PC-9 (cell line): ENCODE results near the gene STEAP1B. TPM values are rescaled to one million over a fixed set of nuclear protein-coding genes. Genes with fewer than 3 reads are reported as not detected.
"Not testable (repeated sequence)": the region's sequence is repeated elsewhere in the genome, so short reads cannot be mapped to it uniquely, and the experiment has no call there.

Experiments used
- BruUV-seq: library from RNA; stranded (reverse); fragments of 400-500 nt; replicated peaks from 2 replicates; lab custom pipeline; 2021; lab: Mats Ljungman, UMichigan
- CTCF ChIA-PET: fragments of 300-600 bp; sonication (Branson Sonifier 250); formaldehyde crosslinking; loops from one replicate; lab custom pipeline; 2022; ENCODE audit warnings: antibody characterized with exemption; lab: Charles Lee
- POLR2A ChIA-PET: fragments of 300-600 bp; sonication (Branson Sonifier 250); formaldehyde crosslinking; loops from one replicate; lab custom pipeline; 2022; ENCODE audit warnings: antibody characterized with exemption; ENCODE audit not compliant: unreplicated experiment; lab: Charles Lee
- DNase-seq, 2 experiments: peaks; one replicate each; pipeline versions ENCODE4 v3.0.0 to v3.0.0-alpha.2; 2015 to 2022; ENCODE audit warnings: mixed read lengths in 1 of 2
- H2AFZ ChIP-seq: fragments of 200-600 bp; sonication (generic); 2 replicates; pipeline ENCODE4 v1.8.1; 2017; ENCODE audit warnings: antibody characterized with exemption
- H3F3A ChIP-seq: fragments of 200-600 bp; sonication (generic); 2 replicates; pipeline ENCODE4 v1.8.1; 2017; ENCODE audit warnings: antibody characterized with exemption, mild to moderate bottlenecking, low read depth; ENCODE audit not compliant: insufficient read depth
- H3K27ac ChIP-seq: fragments of 200-600 bp; sonication (generic); 2 replicates; pipeline ENCODE4 v1.6.1; 2016; ENCODE audit warnings: mixed run types
- H3K27me3 ChIP-seq: fragments of 200-600 bp; sonication (generic); 2 replicates; pipeline ENCODE4 v1.6.1; 2016; ENCODE audit warnings: low read depth, mixed run types; ENCODE audit not compliant: insufficient read depth
- H3K36me3 ChIP-seq: fragments of 200-600 bp; sonication (generic); 2 replicates; pipeline ENCODE4 v1.6.1; 2016; ENCODE audit warnings: low read depth, mixed run types
- H3K4me1 ChIP-seq: fragments of 200-600 bp; sonication (generic); replicated peaks from 2 replicates; pipeline ENCODE4 v1.6.1; 2016; ENCODE audit warnings: mixed run types; ENCODE audit not compliant: insufficient read depth
- H3K4me2 ChIP-seq: fragments of 200-600 bp; sonication (generic); 2 replicates; pipeline ENCODE4 v1.6.1; 2017; ENCODE audit warnings: mixed run types
- H3K4me3 ChIP-seq: fragments of 200-600 bp; sonication (generic); 2 replicates; pipeline ENCODE4 v1.6.1; 2016; ENCODE audit warnings: mixed run types
- H3K79me2 ChIP-seq: fragments of 200-600 bp; sonication (generic); 2 replicates; pipeline ENCODE4 v1.6.1; 2017; ENCODE audit warnings: low read depth, mixed run types
- H3K9me2 ChIP-seq: fragments of 200-600 bp; sonication (generic); 2 replicates; pipeline ENCODE4 v1.8.1; 2017; ENCODE audit warnings: mild to moderate bottlenecking; ENCODE audit not compliant: insufficient read depth
- H3K9me3 ChIP-seq: fragments of 200-600 bp; sonication (generic); 2 replicates; pipeline ENCODE4 v1.8.1; 2016; ENCODE audit warnings: low read depth; ENCODE audit not compliant: insufficient read depth
- H4K20me1 ChIP-seq: fragments of 200-600 bp; sonication (generic); 2 replicates; pipeline ENCODE4 v1.8.1; 2017; ENCODE audit not compliant: insufficient read depth
- EZH2 ChIP-seq: fragments of 200-600 bp; sonication (generic); IDR thresholded peaks from 2 replicates; pipeline ENCODE4 v1.8.0; 2017; ENCODE audit warnings: antibody characterized with exemption, low read depth
- intact Hi-C: fragments of 100-400 bp; cut with micrococcal nuclease; formaldehyde crosslinking; loops from one replicate; pipeline ENCODE4 v1.10.0; 2022; ENCODE audit not compliant: unreplicated experiment
- total RNA-seq: library from RNA; stranded (reverse); gene quantifications from 2 replicates; pipeline ENCODE4 v1.2.3, GENCODE V29; 2021
- TF ChIP-seq, protein P1 (sequence below): fragments of 200-600 bp; sonication (generic); conservative IDR thresholded peaks from 2 replicates; pipeline ENCODE4 v1.6.1; 2017; ENCODE audit warnings: mixed run types, antibody characterized with exemption, mild to moderate bottlenecking, moderate library complexity

STEAP1B gene
- total RNA-seq, 1 experiment from 2014 or later = 0.35 TPM

DNA sequence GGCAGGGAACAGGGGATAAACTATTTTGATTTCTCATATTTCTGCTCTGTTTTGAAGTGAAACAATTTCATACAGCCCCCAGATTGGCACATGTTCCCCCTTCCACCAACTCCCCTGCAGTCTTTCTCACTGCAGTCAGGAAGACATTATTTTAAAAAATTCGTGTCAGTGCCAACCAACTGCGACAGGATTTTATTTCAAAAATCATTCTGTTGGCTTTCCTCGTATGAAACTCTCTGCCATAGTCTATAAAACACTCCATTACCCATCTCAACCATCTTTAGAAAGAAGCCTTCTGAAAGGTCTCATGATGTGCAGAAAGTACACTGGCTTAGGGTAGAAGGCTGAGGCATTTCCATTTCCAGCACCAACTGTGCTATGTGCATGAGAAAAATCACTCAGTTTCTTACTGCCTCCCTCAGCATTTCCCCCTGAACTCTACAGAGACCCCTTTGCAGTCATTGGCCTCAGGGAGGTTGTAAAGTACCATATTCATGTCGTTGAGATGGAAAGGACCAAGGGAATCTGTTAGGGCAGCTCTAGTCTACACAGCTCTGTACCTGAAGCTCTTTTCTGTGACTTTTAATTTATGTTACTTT, 46.9 kb downstream of the STEAP1B start:
- no peak overlapping the region for H2AFZ ChIP-seq
- H3K4me3 ChIP-seq = no peak overlapping the region
- intact Hi-C loops = loop anchor here (1.0 to 5.0 kb wide), 2 partner anchors 221 to 343 kb away; no protein-coding TSS in a partner anchor
- no peaks in the 10 kb centered on the region for H3K79me2 ChIP-seq
- ChIA-PET POLR2A (no interaction called here), CTCF (interaction anchor here (0.6 kb wide), 2 partner anchors 184 to 585 kb away, joined by 6 to 7 read pairs; no protein-coding TSS in a partner anchor)
- TF ChIP-seq EZH2 = no peak
- TF ChIP-seq, protein P1, sequence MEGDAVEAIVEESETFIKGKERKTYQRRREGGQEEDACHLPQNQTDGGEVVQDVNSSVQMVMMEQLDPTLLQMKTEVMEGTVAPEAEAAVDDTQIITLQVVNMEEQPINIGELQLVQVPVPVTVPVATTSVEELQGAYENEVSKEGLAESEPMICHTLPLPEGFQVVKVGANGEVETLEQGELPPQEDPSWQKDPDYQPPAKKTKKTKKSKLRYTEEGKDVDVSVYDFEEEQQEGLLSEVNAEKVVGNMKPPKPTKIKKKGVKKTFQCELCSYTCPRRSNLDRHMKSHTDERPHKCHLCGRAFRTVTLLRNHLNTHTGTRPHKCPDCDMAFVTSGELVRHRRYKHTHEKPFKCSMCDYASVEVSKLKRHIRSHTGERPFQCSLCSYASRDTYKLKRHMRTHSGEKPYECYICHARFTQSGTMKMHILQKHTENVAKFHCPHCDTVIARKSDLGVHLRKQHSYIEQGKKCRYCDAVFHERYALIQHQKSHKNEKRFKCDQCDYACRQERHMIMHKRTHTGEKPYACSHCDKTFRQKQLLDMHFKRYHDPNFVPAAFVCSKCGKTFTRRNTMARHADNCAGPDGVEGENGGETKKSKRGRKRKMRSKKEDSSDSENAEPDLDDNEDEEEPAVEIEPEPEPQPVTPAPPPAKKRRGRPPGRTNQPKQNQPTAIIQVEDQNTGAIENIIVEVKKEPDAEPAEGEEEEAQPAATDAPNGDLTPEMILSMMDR = no peak
- BruUV-seq = no TSS peak
- H3K4me2 ChIP-seq = no peak overlapping the region
- no peak for DNase-seq
- H4K20me1 ChIP-seq = no peaks in the 10 kb centered on the region
- H3K27me3 ChIP-seq = no peaks in the 10 kb centered on the region
- no peaks in the 10 kb centered on the region for H3K4me1 ChIP-seq
- no peaks in the 10 kb centered on the region for H3F3A ChIP-seq
- no peaks in the 10 kb centered on the region for H3K36me3 ChIP-seq
- H3K9me2 ChIP-seq = no peaks in the 10 kb centered on the region
- no peak overlapping the region for H3K27ac ChIP-seq
- H3K9me3 ChIP-seq = no peaks in the 10 kb centered on the region

DNA sequence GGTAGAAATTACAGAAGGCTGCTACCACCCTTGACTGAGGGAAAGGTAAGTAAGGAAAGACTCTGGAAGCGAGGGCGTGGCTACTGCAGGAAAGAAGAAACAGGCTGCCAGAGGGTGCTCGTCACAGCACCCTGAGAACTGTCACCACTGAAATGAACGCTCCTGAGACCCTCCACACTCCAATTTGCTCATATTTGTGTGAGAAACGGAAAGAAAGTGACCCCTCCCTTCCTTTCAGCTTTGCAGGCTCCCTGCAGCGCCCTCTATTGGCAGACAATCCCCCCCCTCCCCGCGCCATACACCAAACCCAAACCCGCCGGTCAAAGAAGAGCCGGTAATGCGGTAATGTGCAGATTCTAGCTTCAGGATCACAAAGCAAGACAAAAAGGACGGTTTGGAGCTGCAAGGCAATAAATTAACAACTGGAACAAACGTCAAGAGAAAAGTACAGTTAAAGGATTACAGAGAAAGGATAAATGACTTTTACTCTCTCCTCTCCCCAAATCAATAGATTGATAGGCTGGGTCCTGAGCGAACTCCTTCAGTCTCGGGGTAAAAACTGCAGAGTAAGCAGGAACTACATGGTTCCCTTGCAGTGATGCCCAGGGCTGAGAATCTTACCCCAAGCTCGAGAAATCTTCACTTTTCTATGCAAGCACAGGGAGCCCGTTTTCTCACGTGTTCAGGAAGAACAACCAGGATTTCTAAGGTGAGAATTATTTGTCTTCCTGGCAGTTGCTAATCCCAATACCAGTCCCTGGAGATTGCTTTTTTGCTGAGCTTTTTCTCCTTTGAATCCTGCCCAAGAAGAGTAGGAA, 47.6 kb downstream of the STEAP1B start:
- no peaks in the 10 kb centered on the region for H3K9me3 ChIP-seq
- DNase-seq = peak in 1 of 2 experiments; percentile 56
- BruUV-seq = no TSS peak
- no peaks in the 10 kb centered on the region for H3K9me2 ChIP-seq
- ChIA-PET POLR2A (no interaction called here), CTCF (interaction anchor here (0.6 kb wide), 1 partner anchor 584 kb away, joined by 7 read pairs; no protein-coding TSS in a partner anchor)
- no peaks in the 10 kb centered on the region for H3F3A ChIP-seq
- H3K79me2 ChIP-seq = no peaks in the 10 kb centered on the region
- H3K4me1 ChIP-seq = no peaks in the 10 kb centered on the region
- no peak overlapping the region for H2AFZ ChIP-seq
- intact Hi-C loops = loop anchor here (1.0 to 5.0 kb wide), 2 partner anchors 220 to 342 kb away; no protein-coding TSS in a partner anchor
- no peak for TF ChIP-seq EZH2
- TF ChIP-seq, protein P1 = peak; percentile 63
- no peak overlapping the region for H3K4me2 ChIP-seq
- no peak overlapping the region for H3K4me3 ChIP-seq
- no peak overlapping the region for H3K27ac ChIP-seq
- H3K36me3 ChIP-seq = no peaks in the 10 kb centered on the region
- no peaks in the 10 kb centered on the region for H3K27me3 ChIP-seq
- no peaks in the 10 kb centered on the region for H4K20me1 ChIP-seq

DNA sequence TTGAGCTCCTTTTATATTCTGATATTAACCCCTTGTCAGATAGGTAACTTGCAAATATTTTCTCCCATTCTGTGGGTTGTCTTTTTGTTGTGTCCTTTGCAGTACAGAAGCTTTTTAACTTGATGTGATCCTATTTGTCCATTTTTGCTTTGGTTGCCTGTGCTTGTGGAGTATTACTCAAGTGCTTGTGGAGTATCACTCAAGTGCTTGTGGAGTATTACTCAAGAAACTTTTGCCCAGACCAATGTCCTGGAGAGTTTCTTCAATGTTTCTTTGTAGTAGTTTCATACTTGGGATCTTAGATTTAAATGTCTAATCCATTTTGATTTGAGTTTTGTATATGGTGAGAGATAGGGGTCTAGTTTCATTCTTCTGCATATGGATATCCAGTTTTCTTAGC, 50.0 kb downstream of the STEAP1B start:
- CTCF ChIA-PET = not testable (repeated sequence)

More for the DNA sequence above, 50.0 kb downstream of the STEAP1B start:
- H3K79me2 ChIP-seq, POLR2A ChIA-PET, H3F3A ChIP-seq, H4K20me1 ChIP-seq, H3K4me2 ChIP-seq, H3K36me3 ChIP-seq, H2AFZ ChIP-seq, H3K9me3 ChIP-seq, H3K9me2 ChIP-seq, H3K4me3 ChIP-seq, DNase-seq, H3K4me1 ChIP-seq, H3K27me3 ChIP-seq, BruUV-seq, H3K27ac ChIP-seq: not testable (repeated sequence)
- intact Hi-C loops = loop anchor here (5.0 kb wide), 1 partner anchor 218 kb away; no protein-coding TSS in a partner anchor
